ENCODE results near the gene GSK3A. TPM values are rescaled to one million over a fixed set of nuclear protein-coding genes. Genes with fewer than 3 reads are reported as not detected.

The GSK3A gene
- polyA plus RNA-seq, 3 donors, result 67.9 to 72.6 (median 69.1) TPM

- no peak for DNase-seq (ENCODE audit: low read depth in 3 of 3, low spot score in 2 of 3)
Measured at GRCh38 chr19:42203700-42204099, 38.7 kb downstream of the GSK3A start.

GRCh38 chr19:42202290-42202880, 40.0 kb downstream of the GSK3A start:
- no peak for DNase-seq (ENCODE audit: low read depth in 3 of 3, low spot score in 2 of 3)

- no peak for DNase-seq (ENCODE audit: low read depth in 3 of 3, low spot score in 2 of 3)
Measured at GRCh38 chr19:42201489-42202289, 40.7 kb downstream of the GSK3A start.

GRCh38 chr19:42200116-42200715, 42.2 kb downstream of the GSK3A start:
- DNase-seq (ENCODE audit: low read depth in 3 of 3, low spot score in 2 of 3), result no peak

- DNase-seq (ENCODE audit: low read depth in 3 of 3, low spot score in 2 of 3), result no peak
Measured at GRCh38 chr19:42199440-42200115, 42.8 kb downstream of the GSK3A start.

- DNase-seq (ENCODE audit: low read depth in 3 of 3, low spot score in 2 of 3), result no peak
Measured at GRCh38 chr19:42198676-42199439, 43.5 kb downstream of the GSK3A start.

GRCh38 chr19:42197375-42197817, 45.0 kb downstream of the GSK3A start:
- no peak for DNase-seq (ENCODE audit: low read depth in 3 of 3, low spot score in 2 of 3)

GRCh38 chr19:42196011-42197001, 46.1 kb downstream of the GSK3A start:
- no peak for DNase-seq (ENCODE audit: low read depth in 3 of 3, low spot score in 2 of 3)

GRCh38 chr19:42193706-42194105, 48.7 kb downstream of the GSK3A start:
- no peak for DNase-seq (ENCODE audit: low read depth in 3 of 3, low spot score in 2 of 3)

- DNase-seq (ENCODE audit: low read depth in 3 of 3, low spot score in 2 of 3), result no peak
Measured at GRCh38 chr19:42193294-42193693, 49.1 kb downstream of the GSK3A start.

GRCh38 chr19:42191855-42192254, 50.5 kb downstream of the GSK3A start:
- DNase-seq (ENCODE audit: low read depth in 3 of 3, low spot score in 2 of 3), result no peak

- no peak for DNase-seq (ENCODE audit: low read depth in 3 of 3, low spot score in 2 of 3)
Measured at GRCh38 chr19:42191330-42191729, 51.1 kb downstream of the GSK3A start.

- no peak for DNase-seq (ENCODE audit: low read depth in 3 of 3, low spot score in 2 of 3)
Measured at GRCh38 chr19:42189133-42189532, 53.3 kb downstream of the GSK3A start.

GRCh38 chr19:42188665-42189064, 53.7 kb downstream of the GSK3A start:
- DNase-seq (ENCODE audit: low read depth in 3 of 3, low spot score in 2 of 3), result no peak

GRCh38 chr19:42185277-42185676, 57.1 kb downstream of the GSK3A start:
- no peak for DNase-seq (ENCODE audit: low read depth in 3 of 3, low spot score in 2 of 3)

- DNase-seq (ENCODE audit: low read depth in 3 of 3, low spot score in 2 of 3), result peak; percentile 12 to 24 (median 15)
Measured at GRCh38 chr19:42184401-42184861, 58.0 kb downstream of the GSK3A start.

All from right renal cortex interstitium (tissue), 3 donors.